IMR-90 (cell line): ENCODE results near the gene BLOC1S4. TPM values are rescaled to one million over a fixed set of nuclear protein-coding genes. Genes with fewer than 3 reads are reported as not detected.

Experiments
- ATAC-seq: fragments of 200-7000 bp; cut with Tn5 transposase; 2 replicates; pipeline ENCODE4 v1.9.1; 2020; ENCODE audit warnings: low read depth, mild to moderate bottlenecking, moderate library complexity
- BruUV-seq: library from RNA; stranded (reverse); fragments of 400-500 nt; replicated peaks from 2 replicates; lab custom pipeline; 2021; lab: Mats Ljungman, UMichigan
- CTCF ChIA-PET: fragments of 300-600 bp; formaldehyde crosslinking; extraction: SDS; loops from one replicate; lab custom pipeline; 2021; ENCODE audit warnings: antibody characterized with exemption; lab: Yijun Ruan, JAX
- POLR2A ChIA-PET: fragments of 300-600 bp; sonication (Branson Sonifier 250); formaldehyde crosslinking; loops from one replicate; lab custom pipeline; 2022; ENCODE audit warnings: antibody characterized with exemption; ENCODE audit not compliant: unreplicated experiment; lab: Charles Lee
- DNase-seq: peaks from one replicate; pipeline ENCODE4 v3.0.0; 2013
- H2AFZ ChIP-seq: replicated peaks from 2 replicates; pipeline ENCODE3; 2013; ENCODE audit warnings: low read length, mild to moderate bottlenecking; ENCODE audit not compliant: poor library complexity
- H2AK5ac ChIP-seq: 2 replicates; pipeline ENCODE4 v1.6.1; 2013; ENCODE audit warnings: low read depth, low read length, inconsistent platforms
- H2AK9ac ChIP-seq: replicated peaks from 2 replicates; pipeline ENCODE3; 2013; ENCODE audit warnings: mild to moderate bottlenecking, low read depth, low read length, moderate library complexity; ENCODE audit not compliant: poor library complexity
- H2BK120ac ChIP-seq: 2 replicates; pipeline ENCODE4 v1.6.1; 2013; ENCODE audit warnings: low read depth, low read length, inconsistent platforms
- H2BK15ac ChIP-seq: 3 replicates; pipeline ENCODE4 v1.6.1; 2013; ENCODE audit warnings: low read depth, low read length, inconsistent platforms
- H2BK20ac ChIP-seq: 2 replicates; pipeline ENCODE4 v1.6.1; 2013; ENCODE audit warnings: low read depth, mild to moderate bottlenecking, inconsistent platforms, low read length, moderate library complexity
- H2BK5ac ChIP-seq: 2 replicates; pipeline ENCODE4 v1.6.1; 2013; ENCODE audit warnings: mild to moderate bottlenecking, low read depth, low read length, inconsistent platforms; ENCODE audit not compliant: poor library complexity, severe bottlenecking
- H3K14ac ChIP-seq: replicated peaks from 2 replicates; pipeline ENCODE4 v1.6.1; 2013; ENCODE audit warnings: low read depth, low read length, inconsistent platforms
- H3K18ac ChIP-seq: 2 replicates; pipeline ENCODE4 v1.6.1; 2013; ENCODE audit warnings: low read depth, low read length, control low read depth
- H3K23ac ChIP-seq: 2 replicates; pipeline ENCODE4 v1.6.1; 2013; ENCODE audit warnings: low read depth, low read length, inconsistent platforms
- H3K27ac ChIP-seq: 2 replicates; pipeline ENCODE4 v1.5.1; 2013; ENCODE audit warnings: mild to moderate bottlenecking, control low read depth, low read length; ENCODE audit not compliant: insufficient read depth
- H3K27me3 ChIP-seq: 2 replicates; pipeline ENCODE4 v1.6.1; 2013; ENCODE audit warnings: low read length; ENCODE audit not compliant: control insufficient read depth, insufficient read depth
- H3K36me3 ChIP-seq: 2 replicates; pipeline ENCODE4 v1.6.1; 2013; ENCODE audit warnings: low read length, mixed read lengths; ENCODE audit not compliant: control insufficient read depth, insufficient read depth
- H3K4ac ChIP-seq: 2 replicates; pipeline ENCODE4 v1.6.1; 2013; ENCODE audit warnings: low read depth, low read length, inconsistent platforms
- H3K4me1 ChIP-seq: 2 replicates; pipeline ENCODE4 v1.6.1; 2013; ENCODE audit warnings: low read length, mixed read lengths; ENCODE audit not compliant: control insufficient read depth, insufficient read depth
- H3K4me2 ChIP-seq: 2 replicates; pipeline ENCODE4 v1.6.1; 2013; ENCODE audit warnings: low read depth, mild to moderate bottlenecking, control low read depth, low read length, moderate library complexity
- H3K4me3 ChIP-seq: 2 replicates; pipeline ENCODE4 v1.5.1; 2013; ENCODE audit warnings: low read depth, mild to moderate bottlenecking, control low read depth, low read length, moderate library complexity; ENCODE audit not compliant: insufficient read depth
- H3K56ac ChIP-seq: 2 replicates; pipeline ENCODE4 v1.6.1; 2013; ENCODE audit warnings: low read length, inconsistent platforms; ENCODE audit not compliant: insufficient read depth; ENCODE audit errors: extremely low read depth
- H3K79me1 ChIP-seq, 2 experiments: 2 replicates each; pipeline ENCODE4 v1.6.1; 2013; ENCODE audit warnings: low read length in 2 of 2, inconsistent platforms in 1 of 2, low read depth in 1 of 2
- H3K9ac ChIP-seq: 2 replicates; pipeline ENCODE4 v1.6.1; 2013; ENCODE audit warnings: low read depth, low read length, control low read depth
- H3K9me1 ChIP-seq: 2 replicates; pipeline ENCODE4 v1.6.1; 2013; ENCODE audit warnings: low read length, inconsistent platforms; ENCODE audit not compliant: insufficient read depth
- H3K9me3 ChIP-seq: 2 replicates; pipeline ENCODE4 v1.6.1; 2013; ENCODE audit warnings: low read length; ENCODE audit not compliant: control insufficient read depth, insufficient read depth
- H4K20me1 ChIP-seq: 2 replicates; pipeline ENCODE4 v1.6.1; 2013; ENCODE audit warnings: low read length, inconsistent platforms; ENCODE audit not compliant: insufficient read depth
- H4K5ac ChIP-seq: 2 replicates; pipeline ENCODE4 v1.6.1; 2013; ENCODE audit warnings: mild to moderate bottlenecking, low read depth, low read length, control low read depth
- H4K8ac ChIP-seq, 2 experiments: 2 replicates each; pipeline ENCODE4 v1.6.1; 2013; ENCODE audit warnings: low read depth in 2 of 2, low read length in 2 of 2, control low read depth in 1 of 2, inconsistent platforms in 1 of 2
- H4K91ac ChIP-seq: 2 replicates; pipeline ENCODE4 v1.6.1; 2013; ENCODE audit warnings: low read depth, low read length, inconsistent platforms; ENCODE audit not compliant: insufficient read depth
- BHLHE40 ChIP-seq: fragments of 150-350 bp; IDR thresholded peaks from 2 replicates; pipeline ENCODE4 v1.6.1; 2016; ENCODE audit warnings: mild to moderate bottlenecking, low read depth, low read length
- MAFK ChIP-seq: IDR thresholded peaks from 2 replicates; pipeline ENCODE4 v1.6.1; 2012; ENCODE audit warnings: low read depth, low read length, improper control_type of control experiment
- MXI1 ChIP-seq: IDR thresholded peaks from 2 replicates; pipeline ENCODE4 v1.6.1; 2012; ENCODE audit warnings: low read depth, mild to moderate bottlenecking, low read length, moderate library complexity, borderline replicate concordance
- POLR2A ChIP-seq: IDR thresholded peaks from 2 replicates; pipeline ENCODE4 v1.6.1; 2012; ENCODE audit warnings: mild to moderate bottlenecking, low read depth, low read length
- RAD21 ChIP-seq: IDR thresholded peaks from 2 replicates; pipeline ENCODE4 v1.6.1; 2012; ENCODE audit warnings: low read length, improper control_type of control experiment
- RCOR1 ChIP-seq: IDR thresholded peaks from 2 replicates; pipeline ENCODE4 v1.6.1; 2012; ENCODE audit warnings: mild to moderate bottlenecking, low read length, improper control_type of control experiment; ENCODE audit not compliant: insufficient replicate concordance
- RFX5 ChIP-seq: IDR thresholded peaks from 2 replicates; pipeline ENCODE4 v1.8.0; 2012; ENCODE audit warnings: low read depth, mild to moderate bottlenecking, low read length, moderate library complexity
- WGBS, 2 experiments: methylation state at CpG; one replicate each; pipeline versions ENCODE4 v1.1.5 to v1.1.7; 2013; ENCODE audit warnings: missing lambda C conversion rate in 2 of 2; ENCODE audit not compliant: insufficient read length in 1 of 2; ENCODE audit errors: extremely low coverage in 2 of 2; 5-methylcytosine and 5-hydroxymethylcytosine counted together
- dilution Hi-C: fragments of 300-500 bp; cut with HindIII; formaldehyde crosslinking; loops from one replicate; pipeline ENCODE4 v1.14.3; 2018; ENCODE audit warnings: low sequenced_read_pairs; ENCODE audit not compliant: unreplicated experiment
- in situ Hi-C: fragments of 300-500 bp; cut with MboI; formaldehyde crosslinking; loops from 3 replicates; pipeline ENCODE4 v1.14.3; 2019; ENCODE audit warnings: low sequenced_read_pairs, inconsistent platforms, mixed read lengths
- intact Hi-C: fragments of 100-400 bp; cut with micrococcal nuclease; formaldehyde crosslinking; loops from 2 replicates; pipeline ENCODE4 v1.10.0; 2022
- polyA plus RNA-seq, 3 experiments: library from polyadenylated mRNA; depleted of rRNA; stranded (reverse); fragments of >200 nt; gene quantifications; 2 replicates each; pipeline ENCODE4 v1.2.3, GENCODE V29; 2012; ENCODE audit warnings: low replicate concordance in 1 of 3
- total RNA-seq: library from RNA; depleted of rRNA; stranded (reverse); fragments of >200 nt; gene quantifications from 2 replicates; pipeline ENCODE4 v1.2.3, GENCODE V29; 2012
- TF ChIP-seq, protein P1 (sequence below): fragments of 150-350 bp; IDR thresholded peaks from 2 replicates; pipeline ENCODE4 v1.6.1; 2017; ENCODE audit warnings: mild to moderate bottlenecking, antibody characterized with exemption, low read length, low read depth

Gene BLOC1S4
- total and polyA plus RNA-seq, 2 of the 4 experiments (the other 2 are of a cell fraction), result 8.8 to 22.1 TPM

DNA sequence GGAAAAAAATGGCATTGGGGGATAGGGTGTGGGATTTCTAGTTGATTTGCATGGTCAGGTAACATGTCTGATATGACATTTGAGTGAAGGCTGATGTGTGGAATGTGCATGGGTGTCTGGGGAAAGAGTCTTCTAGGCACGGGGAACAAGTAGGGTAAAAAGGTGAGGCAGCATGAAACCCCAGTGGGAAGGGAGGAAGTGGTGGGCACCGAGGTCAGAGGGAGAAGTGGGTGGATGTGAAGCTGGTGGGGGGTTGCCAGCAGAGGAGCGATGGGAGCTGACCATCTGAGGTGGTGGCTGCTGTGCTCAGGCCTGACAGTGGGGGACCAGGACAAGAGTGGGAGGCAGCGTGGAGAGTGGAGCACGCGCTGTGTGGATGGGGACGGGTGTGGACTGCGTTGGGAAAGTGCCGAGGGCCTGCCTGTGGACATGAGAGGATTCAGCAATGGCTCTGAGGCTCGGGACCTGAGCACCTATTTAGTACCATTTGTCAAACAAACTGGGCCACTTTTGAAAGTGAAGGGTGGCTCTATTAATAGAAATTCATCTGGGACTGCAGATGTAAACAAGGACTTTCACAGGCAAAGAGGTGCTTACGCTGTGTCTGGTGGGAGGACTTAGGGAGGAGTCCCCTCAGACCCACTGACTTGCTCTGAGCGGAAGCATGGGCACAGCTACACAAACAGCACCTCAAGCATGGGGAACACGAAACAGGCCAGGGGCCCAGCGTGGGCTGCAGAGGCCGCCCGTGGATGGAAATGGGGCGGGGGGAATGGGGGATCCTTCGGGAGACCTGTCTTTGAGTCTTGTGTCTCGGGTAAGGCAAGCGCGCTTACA, 39.0 kb upstream of the BLOC1S4 start:
- dilution Hi-C loops, result no loop called here
- CTCF ChIA-PET, result no interaction called here
- in situ Hi-C loops, result no loop called here

More for the DNA sequence above, 39.0 kb upstream of the BLOC1S4 start:
- Histone ChIP-seq H3K79me1 (peaks cover 29 to 44% of the 10 kb centered on the region in 2 experiments; a peak in 3 of 4 replicates), H3K9me1 (peaks cover 29% of the 10 kb centered on the region), H2BK15ac (no peak overlapping the region), H3K4me2 (no peak overlapping the region), H3K4me1 (peaks cover 16% of the 10 kb centered on the region), H3K36me3 (peaks cover 9% of the 10 kb centered on the region), H2BK120ac (no peak overlapping the region), H3K56ac (no peak overlapping the region), H3K9ac (no peak overlapping the region), H2AK9ac (peak overlapping the region; percentile 66), H2AFZ (peak overlapping the region; percentile 58), H3K14ac (no peak overlapping the region), H4K8ac (no peak overlapping the region), H2BK5ac (no peak overlapping the region), H4K20me1 (peaks cover 22% of the 10 kb centered on the region), H4K91ac (peak overlapping the region; percentile 18; the same call in 1 of the 2 replicates), H3K4ac (no peak overlapping the region), H2BK20ac (no peak overlapping the region), H4K5ac (no peak overlapping the region), H3K4me3 (no peak overlapping the region), H3K23ac (no peak overlapping the region), H3K9me3 (no peaks in the 10 kb centered on the region; the same call in 1 of the 2 replicates), H3K27ac (no peak overlapping the region), H2AK5ac (no peak overlapping the region), H3K18ac (no peak overlapping the region), H3K27me3 (no peaks in the 10 kb centered on the region)
- ATAC-seq (no peak), DNase-seq (no peak)
- WGBS, 2 experiments, result 80% methylated on average over 1 of the region's 21 CpGs; no CpG with 5 or more reads in 1 of the 2 experiments
- TF ChIP-seq, protein P1, sequence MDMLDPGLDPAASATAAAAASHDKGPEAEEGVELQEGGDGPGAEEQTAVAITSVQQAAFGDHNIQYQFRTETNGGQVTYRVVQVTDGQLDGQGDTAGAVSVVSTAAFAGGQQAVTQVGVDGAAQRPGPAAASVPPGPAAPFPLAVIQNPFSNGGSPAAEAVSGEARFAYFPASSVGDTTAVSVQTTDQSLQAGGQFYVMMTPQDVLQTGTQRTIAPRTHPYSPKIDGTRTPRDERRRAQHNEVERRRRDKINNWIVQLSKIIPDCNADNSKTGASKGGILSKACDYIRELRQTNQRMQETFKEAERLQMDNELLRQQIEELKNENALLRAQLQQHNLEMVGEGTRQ, result no peak
- TF ChIP-seq RAD21 (no peak), BHLHE40 (no peak), MAFK (no peak), RCOR1 (no peak), MXI1 (no peak), RFX5 (no peak), POLR2A (no peak)
- POLR2A ChIA-PET, result no interaction called here
- BruUV-seq, result no TSS peak
- intact Hi-C loops, result no loop called here
